ENCODE data around the gene RNF212B. TPM values are rescaled to one million over a fixed set of nuclear protein-coding genes. Genes with fewer than 3 reads are reported as not detected.
A peak's percentile ranks its signal among the peaks of the same experiment; 100 is the strongest.

The RNF212B gene
- total and polyA plus RNA-seq, 2 of the 13 experiments (the other 11 are each of a cell fraction or from before 2014, with no cell fraction given), result 0.05 TPM; not detected in 1

- TF ChIP-seq ZNF441 (CRISPR knock-in tag; IDR thresholded peaks at IDR 0.05; ENCODE audit: borderline replicate concordance) (peak; percentile 66; the same call in 1 of the 2 replicates), NFIC (IDR thresholded peaks at IDR 0.05; ENCODE audit: low read length) (no peak), SNAPC4 (CRISPR knock-in tag; IDR thresholded peaks at IDR 0.05) (no peak), HNF4G (IDR thresholded peaks at IDR 0.05; ENCODE audit: borderline replicate concordance, low read depth, low read length) (no peak), HNF4G (CRISPR knock-in tag; IDR thresholded peaks at IDR 0.05; ENCODE audit: borderline replicate concordance, low read depth) (no peak), MAFF (IDR thresholded peaks at IDR 0.05; ENCODE audit: low read depth, low read length) (0 out of 2 replicates have a peak, but pooled peaks have one; percentile 27), REPIN1 (CRISPR knock-in tag; IDR thresholded peaks at IDR 0.05; ENCODE audit: borderline replicate concordance, low read depth) (no peak), GPBP1L1 (CRISPR knock-in tag; IDR thresholded peaks at IDR 0.05) (no peak)
Observed at GRCh38 chr14:23269193-23269592, 31.5 kb downstream of the RNF212B start (continued).

Measured in HepG2 (cell line).